Measurements from ENCODE around the gene PELO.
A peak's percentile ranks its signal among the peaks of the same experiment; 100 is the strongest.

The PELO gene

GRCh38 chr5:52772668-52773067, 15.0 kb upstream of the PELO start:
- no peak for DNase-seq

- no peak for DNase-seq
Observed at GRCh38 chr5:52773342-52773741, 14.4 kb upstream of the PELO start.

GRCh38 chr5:52774005-52774410, 13.7 kb upstream of the PELO start:
- DNase-seq: no peak

GRCh38 chr5:52776116-52776515, 11.6 kb upstream of the PELO start:
- DNase-seq: no peak

- no peak for DNase-seq
Observed at GRCh38 chr5:52777186-52777585, 10.5 kb upstream of the PELO start.

GRCh38 chr5:52778781-52779180, 8.9 kb upstream of the PELO start:
- DNase-seq: no peak

GRCh38 chr5:52779213-52779612, 8.5 kb upstream of the PELO start:
- no peak for DNase-seq

GRCh38 chr5:52783226-52783959, 4.3 kb upstream of the PELO start:
- DNase-seq: no peak

GRCh38 chr5:52784737-52785136, 3.0 kb upstream of the PELO start:
- no peak for DNase-seq

GRCh38 chr5:52786391-52786790, 1.3 kb upstream of the PELO start:
- no peak for DNase-seq

- DNase-seq: no peak
Observed at GRCh38 chr5:52786949-52787599, 642 bp upstream of the PELO start.

- DNase-seq: no peak
Observed at GRCh38 chr5:52788505-52788821, 747 bp downstream of the PELO start.

- DNase-seq: no peak
Observed at GRCh38 chr5:52789378-52789777, 1.7 kb downstream of the PELO start.

GRCh38 chr5:52789851-52790250, 2.1 kb downstream of the PELO start:
- no peak for DNase-seq

GRCh38 chr5:52791366-52791765, 3.6 kb downstream of the PELO start:
- no peak for DNase-seq

- DNase-seq: no peak
Observed at GRCh38 chr5:52794519-52794918, 6.8 kb downstream of the PELO start.

GRCh38 chr5:52796031-52796430, 8.3 kb downstream of the PELO start:
- no peak for DNase-seq

GRCh38 chr5:52796516-52797103, 8.9 kb downstream of the PELO start:
- no peak for DNase-seq

GRCh38 chr5:52798938-52799337, 11.2 kb downstream of the PELO start:
- DNase-seq: no peak

- DNase-seq: peak; percentile 73
Observed at GRCh38 chr5:52799358-52799982, 11.8 kb downstream of the PELO start.

- DNase-seq: peak; percentile 96
Observed at GRCh38 chr5:52799983-52800393, 12.3 kb downstream of the PELO start.

- peak; percentile 69 for DNase-seq
Observed at GRCh38 chr5:52800394-52801213, 12.9 kb downstream of the PELO start.

- no peak for DNase-seq
Observed at GRCh38 chr5:52801329-52801728, 13.6 kb downstream of the PELO start.

Data from left hindlimb (tissue), 1 donor.